Astrocyte (in vitro differentiated cells and primary cell): ENCODE results near the gene BMPR2. TPM values are rescaled to one million over a fixed set of nuclear protein-coding genes. Genes with fewer than 3 reads are reported as not detected.

ENCODE experiments used
- DNase-seq: peaks from one replicate; pipeline ENCODE4 v3.0.0-alpha.2; 2010; ENCODE audit warnings: low read depth
- FAIRE-seq: peaks from 2 replicates; lab custom pipeline; 2011; peaks lifted over from hg19 to GRCh38; lab: Jason Lieb, UNC
- H2AFZ ChIP-seq: 2 replicates; pipeline ENCODE4 v1.6.0; 2012; ENCODE audit warnings: low read depth, low read length, inconsistent platforms
- H3K27ac ChIP-seq: 2 replicates; pipeline ENCODE4 v1.5.1; 2011; ENCODE audit warnings: low read depth, low read length, inconsistent platforms
- H3K27me3 ChIP-seq: 2 replicates; pipeline ENCODE4 v1.6.0; 2011; ENCODE audit warnings: low read length, inconsistent platforms; ENCODE audit not compliant: insufficient read depth
- H3K36me3 ChIP-seq: 2 replicates; pipeline ENCODE4 v1.5.1; 2011; ENCODE audit warnings: low read length, inconsistent platforms; ENCODE audit not compliant: insufficient read depth
- H3K4me1 ChIP-seq: 2 replicates; pipeline ENCODE4 v1.5.1; 2011; ENCODE audit warnings: low read length, inconsistent platforms; ENCODE audit not compliant: insufficient read depth
- H3K4me2 ChIP-seq: 2 replicates; pipeline ENCODE4 v1.6.0; 2012; ENCODE audit warnings: low read length, inconsistent platforms
- H3K4me3 ChIP-seq: 2 replicates; pipeline ENCODE4 v1.5.1; 2011; ENCODE audit warnings: low read depth, mild to moderate bottlenecking, low read length, inconsistent platforms; ENCODE audit not compliant: insufficient read depth
- H3K79me2 ChIP-seq: 2 replicates; pipeline ENCODE4 v1.6.0; 2012; ENCODE audit warnings: mild to moderate bottlenecking, low read length, inconsistent platforms; ENCODE audit not compliant: insufficient read depth
- H3K9ac ChIP-seq: 2 replicates; pipeline ENCODE4 v1.6.0; 2012; ENCODE audit warnings: mild to moderate bottlenecking, low read length, inconsistent platforms
- H3K9me3 ChIP-seq: 2 replicates; pipeline ENCODE4 v1.5.1; 2012; ENCODE audit warnings: low read depth, mild to moderate bottlenecking, low read length, inconsistent platforms; ENCODE audit not compliant: insufficient read depth
- H4K20me1 ChIP-seq: 2 replicates; pipeline ENCODE4 v1.6.0; 2012; ENCODE audit warnings: low read length, inconsistent platforms; ENCODE audit not compliant: insufficient read depth
- H3K27ac Mint-ChIP-seq: one replicate; pipeline ENCODE4 v1.8.0; 2021; ENCODE audit warnings: mild to moderate bottlenecking, mixed read lengths; ENCODE audit not compliant: unreplicated experiment
- H3K27me3 Mint-ChIP-seq: one replicate; pipeline ENCODE4 v1.8.0; 2021; ENCODE audit warnings: low read depth, mixed read lengths; ENCODE audit not compliant: unreplicated experiment
- H3K36me3 Mint-ChIP-seq: one replicate; pipeline ENCODE4 v1.8.0; 2021; ENCODE audit warnings: low read depth, mixed read lengths; ENCODE audit not compliant: unreplicated experiment
- H3K4me1 Mint-ChIP-seq: one replicate; pipeline ENCODE4 v1.8.0; 2021; ENCODE audit warnings: low read depth, mixed read lengths; ENCODE audit not compliant: unreplicated experiment
- H3K4me3 Mint-ChIP-seq: one replicate; pipeline ENCODE4 v1.8.0; 2021; ENCODE audit warnings: mild to moderate bottlenecking, moderate library complexity, mixed read lengths; ENCODE audit not compliant: unreplicated experiment
- H3K9me3 Mint-ChIP-seq: one replicate; pipeline ENCODE4 v1.8.0; 2021; ENCODE audit warnings: mild to moderate bottlenecking, mixed read lengths; ENCODE audit not compliant: unreplicated experiment
- CTCF ChIP-seq: IDR thresholded peaks from 2 replicates; pipeline ENCODE4 v1.5.1; 2011; ENCODE audit warnings: low read depth, mild to moderate bottlenecking, inconsistent platforms, low read length, moderate library complexity; ENCODE audit not compliant: insufficient read depth
- EZH2 ChIP-seq: IDR thresholded peaks from 2 replicates; pipeline ENCODE4 v1.6.1; 2012; ENCODE audit warnings: mild to moderate bottlenecking, low read length, inconsistent platforms; ENCODE audit not compliant: insufficient read depth
- total RNA-seq: library from RNA; stranded (reverse); gene quantifications from 2 replicates; pipeline ENCODE4 v1.2.1, GENCODE V29; 2021

The BMPR2 gene
- total RNA-seq, 1 donor from 2014 or later: 93.1 TPM

- Histone ChIP-seq H3K27ac (no peak overlapping the region), H3K79me2 (peaks cover 2% of the 10 kb centered on the region), H3K4me1 (no peaks in the 10 kb centered on the region), H3K9ac (no peak overlapping the region), H4K20me1 (peaks cover 16% of the 10 kb centered on the region), H3K9me3 (no peaks in the 10 kb centered on the region), H2AFZ (no peak overlapping the region), H3K27me3 (no peaks in the 10 kb centered on the region), H3K4me3 (no peak overlapping the region), H3K36me3 (peaks cover 8% of the 10 kb centered on the region), H3K4me2 (no peak overlapping the region)
- no peak for FAIRE-seq
- Mint-ChIP-seq H3K27ac (no peak overlapping the region), H3K27me3 (no peaks in the 10 kb centered on the region), H3K9me3 (no peaks in the 10 kb centered on the region), H3K4me1 (peaks cover 10% of the 10 kb centered on the region), H3K4me3 (no peak overlapping the region), H3K36me3 (peaks cover 2% of the 10 kb centered on the region)
- TF ChIP-seq CTCF: no peak
- no peak for TF ChIP-seq EZH2
- no peak for DNase-seq
These were observed 166.0 kb downstream of the BMPR2 start for GRCh38 chr2:202542142-202542541.

- H3K27ac Mint-ChIP-seq: no peak overlapping the region
- DNase-seq: no peak
These were observed 169.4 kb downstream of the BMPR2 start for GRCh38 chr2:202545523-202545922.

More at GRCh38 chr2:202545523-202545922, 169.4 kb downstream of the BMPR2 start:
- Histone ChIP-seq H2AFZ (no peak overlapping the region), H3K4me1 (no peaks in the 10 kb centered on the region), H3K36me3 (peaks cover 8% of the 10 kb centered on the region), H4K20me1 (peaks cover 16% of the 10 kb centered on the region), H3K9ac (no peak overlapping the region), H3K79me2 (peaks cover 2% of the 10 kb centered on the region), H3K9me3 (no peaks in the 10 kb centered on the region), H3K4me3 (no peak overlapping the region), H3K27ac (no peak overlapping the region), H3K4me2 (no peak overlapping the region), H3K27me3 (no peaks in the 10 kb centered on the region)
- Mint-ChIP-seq H3K27me3 (no peaks in the 10 kb centered on the region), H3K9me3 (no peaks in the 10 kb centered on the region), H3K4me1 (peaks cover 6% of the 10 kb centered on the region), H3K4me3 (no peak overlapping the region), H3K36me3 (no peaks in the 10 kb centered on the region)
- FAIRE-seq: no peak
- TF ChIP-seq CTCF (no peak), EZH2 (no peak)
